ENCODE results near the gene RELCH. TPM values are rescaled to one million over a fixed set of nuclear protein-coding genes. Genes with fewer than 3 reads are reported as not detected.

The RELCH gene
- total and polyA plus RNA-seq, 8 donors: 4.9 to 85.9 (median 35.8) TPM

- Histone ChIP-seq H3K4me3 (no peak overlapping the region), H3K36me3 (no peaks in the 10 kb centered on the region), H3K27ac (no peak overlapping the region), H3K9me3 (no peaks in the 10 kb centered on the region), H3K4me1 (peaks cover 0 to 34% (median 17%) of the 10 kb centered on the region in 4 donors), H3K27me3 (no peaks in the 10 kb centered on the region)
- no peak for TF ChIP-seq POLR2A (IDR thresholded peaks at IDR 0.05)
- no peak for TF ChIP-seq POLR2AphosphoS5 (IDR thresholded peaks at IDR 0.05)
- TF ChIP-seq, protein P1, sequence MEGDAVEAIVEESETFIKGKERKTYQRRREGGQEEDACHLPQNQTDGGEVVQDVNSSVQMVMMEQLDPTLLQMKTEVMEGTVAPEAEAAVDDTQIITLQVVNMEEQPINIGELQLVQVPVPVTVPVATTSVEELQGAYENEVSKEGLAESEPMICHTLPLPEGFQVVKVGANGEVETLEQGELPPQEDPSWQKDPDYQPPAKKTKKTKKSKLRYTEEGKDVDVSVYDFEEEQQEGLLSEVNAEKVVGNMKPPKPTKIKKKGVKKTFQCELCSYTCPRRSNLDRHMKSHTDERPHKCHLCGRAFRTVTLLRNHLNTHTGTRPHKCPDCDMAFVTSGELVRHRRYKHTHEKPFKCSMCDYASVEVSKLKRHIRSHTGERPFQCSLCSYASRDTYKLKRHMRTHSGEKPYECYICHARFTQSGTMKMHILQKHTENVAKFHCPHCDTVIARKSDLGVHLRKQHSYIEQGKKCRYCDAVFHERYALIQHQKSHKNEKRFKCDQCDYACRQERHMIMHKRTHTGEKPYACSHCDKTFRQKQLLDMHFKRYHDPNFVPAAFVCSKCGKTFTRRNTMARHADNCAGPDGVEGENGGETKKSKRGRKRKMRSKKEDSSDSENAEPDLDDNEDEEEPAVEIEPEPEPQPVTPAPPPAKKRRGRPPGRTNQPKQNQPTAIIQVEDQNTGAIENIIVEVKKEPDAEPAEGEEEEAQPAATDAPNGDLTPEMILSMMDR (IDR thresholded peaks at IDR 0.05): no peak
- no peak for TF ChIP-seq EP300 (IDR thresholded peaks at IDR 0.05)
- intact Hi-C loops (cut with DNase I; ENCODE audit: low total_unique reads): loop anchor here (10.0 kb wide), 1 partner anchor 73 kb away; no protein-coding TSS in a partner anchor
- WGBS, 5 donors: 78 to 87% (median 80%) methylated on average over 3 of the region's 3 CpGs
- no peak for DNase-seq
These were observed 4.8 kb upstream of the RELCH start for GRCh38 chr18:62182220-62182619.

DNA sequence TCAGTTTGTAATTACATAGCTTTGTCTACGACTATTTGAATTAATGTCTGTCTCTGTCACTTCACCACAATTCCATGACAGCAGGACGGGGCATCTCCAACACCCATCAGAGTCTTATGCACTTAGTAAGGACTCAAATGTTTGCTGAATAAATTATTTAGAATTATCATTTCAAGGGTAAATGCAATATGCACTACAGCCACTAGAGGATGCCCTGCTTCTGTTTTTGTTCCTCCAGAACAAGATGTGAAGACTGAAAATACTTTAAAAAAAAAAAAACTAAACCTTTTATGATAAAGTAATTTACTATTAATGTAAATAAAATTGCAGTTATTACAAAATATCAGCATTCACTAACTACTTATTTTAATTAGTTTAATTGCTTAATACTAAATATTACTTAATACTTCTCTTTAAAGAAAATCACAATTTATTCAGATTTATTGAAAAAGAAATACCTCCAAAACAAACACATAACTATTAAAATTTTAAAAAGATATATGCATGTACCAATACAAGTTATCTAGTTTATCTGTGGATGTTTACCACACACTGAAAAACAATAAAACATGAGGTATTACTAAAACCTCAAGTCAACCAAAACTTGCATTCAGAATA, 3.4 kb upstream of the RELCH start:
- Histone ChIP-seq H3K27me3 (no peaks in the 10 kb centered on the region), H3K4me1 (peaks cover 5 to 43% (median 27%) of the 10 kb centered on the region in 4 donors), H3K27ac (no peak overlapping the region), H3K9me3 (no peaks in the 10 kb centered on the region), H3K36me3 (no peaks in the 10 kb centered on the region), H3K4me3 (no peak overlapping the region)
- WGBS, 5 donors: 0 to 7% (median 3%) methylated on average over 2 of the region's 2 CpGs
- DNase-seq: peak in 1 of 2 donors; percentile 80
- intact Hi-C loops (cut with DNase I; ENCODE audit: low total_unique reads): loop anchor here (10.0 kb wide), 1 partner anchor 71 kb away; no protein-coding TSS in a partner anchor
- TF ChIP-seq POLR2AphosphoS5 (IDR thresholded peaks at IDR 0.05): no peak
- TF ChIP-seq, protein P1 (IDR thresholded peaks at IDR 0.05): peak in 5 of 7 experiments; percentile 86 to 96 (median 95)

DNA sequence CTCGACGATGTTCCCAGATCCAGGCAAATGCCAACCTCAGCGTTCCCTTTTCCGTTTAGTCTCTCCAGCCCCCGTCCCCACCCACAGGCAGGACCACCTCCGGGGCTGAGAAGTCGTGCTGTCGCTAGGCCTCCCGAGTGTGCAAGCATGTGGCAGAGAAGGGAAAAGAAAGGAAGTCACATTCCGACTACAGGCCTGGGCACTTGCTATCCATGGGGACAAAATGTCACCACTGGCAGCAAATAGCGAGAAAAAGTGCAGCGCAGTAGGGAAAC, 619 bp upstream of the RELCH start:
- no peaks in the 10 kb centered on the region for H3K36me3 ChIP-seq
- H3K4me1 ChIP-seq: peaks cover 10 to 68% (median 50%) of the 10 kb centered on the region in 4 donors
- DNase-seq: no peak
- WGBS, 5 donors: 0 to 1% (median 0%) methylated on average over 12 of the region's 12 CpGs
- intact Hi-C loops (cut with DNase I; ENCODE audit: low total_unique reads): loop anchor here (10.0 kb wide), 1 partner anchor 68 kb away; no protein-coding TSS in a partner anchor
- TF ChIP-seq POLR2AphosphoS5 (IDR thresholded peaks at IDR 0.05) (no peak), EP300 (IDR thresholded peaks at IDR 0.05) (no peak), POLR2A (IDR thresholded peaks at IDR 0.05) (no peak)
- TF ChIP-seq, protein P1 (IDR thresholded peaks at IDR 0.05): no peak
- no peaks in the 10 kb centered on the region for H3K9me3 ChIP-seq
- H3K27ac ChIP-seq: peak overlapping the region; percentile 85 to 96 (median 88)
- H3K4me3 ChIP-seq: peak overlapping the region; percentile 85 to 100 (median 97)
- no peaks in the 10 kb centered on the region for H3K27me3 ChIP-seq

DNA sequence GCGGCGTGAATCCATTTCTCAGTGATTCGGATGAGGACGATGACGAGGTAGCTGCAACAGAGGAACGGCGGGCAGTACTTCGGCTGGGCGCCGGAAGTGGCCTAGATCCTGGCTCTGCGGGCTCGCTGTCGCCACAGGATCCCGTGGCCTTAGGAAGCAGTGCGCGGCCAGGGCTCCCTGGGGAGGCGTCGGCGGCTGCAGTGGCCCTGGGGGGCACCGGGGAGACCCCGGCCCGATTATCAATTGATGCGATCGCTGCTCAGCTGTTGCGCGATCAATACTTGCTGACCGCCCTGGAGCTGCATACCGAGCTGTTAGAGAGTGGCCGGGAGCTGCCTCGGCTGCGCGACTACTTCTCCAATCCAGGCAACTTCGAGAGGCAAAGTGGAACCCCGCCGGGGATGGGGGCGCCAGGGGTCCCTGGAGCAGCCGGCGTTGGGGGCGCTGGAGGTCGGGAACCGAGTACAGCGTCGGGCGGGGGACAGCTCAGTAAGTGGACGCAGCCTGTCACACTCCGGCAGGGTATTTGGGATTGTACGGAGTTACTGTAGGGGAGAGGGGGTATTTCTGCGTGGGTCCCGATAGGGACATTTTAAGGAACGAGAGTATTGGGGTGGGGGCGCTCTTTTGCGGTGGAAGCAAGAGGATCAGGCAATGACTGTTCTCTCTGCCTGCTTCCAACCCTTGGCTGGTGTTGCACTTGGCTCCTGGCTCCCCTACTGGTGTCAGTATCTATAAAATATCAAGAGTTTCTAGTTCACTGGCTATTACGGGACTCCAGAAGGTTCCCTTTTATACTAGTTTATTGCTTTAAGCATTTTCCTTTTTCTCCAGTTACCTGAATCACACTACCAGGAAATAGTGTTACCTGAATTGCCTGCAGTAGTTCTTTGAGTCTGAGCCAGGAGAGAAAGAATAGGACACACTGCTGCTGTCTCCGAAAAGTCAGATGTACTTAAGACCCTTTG, 772 bp downstream of the RELCH start:
- Histone ChIP-seq H3K27me3 (no peaks in the 10 kb centered on the region), H3K9me3 (no peaks in the 10 kb centered on the region), H3K4me3 (peak overlapping the region; percentile 85 to 100 (median 97)), H3K4me1 (peaks cover 10 to 76% (median 50%) of the 10 kb centered on the region in 4 donors), H3K36me3 (no peaks in the 10 kb centered on the region), H3K27ac (peak overlapping the region; percentile 81 to 96 (median 86))
- peak; percentile 26 to 54 for DNase-seq
- intact Hi-C loops (cut with DNase I; ENCODE audit: low total_unique reads): loop anchor here (10.0 kb wide), 1 partner anchor 67 kb away; no protein-coding TSS in a partner anchor
- TF ChIP-seq, protein P1 (IDR thresholded peaks at IDR 0.05): peak in 1 of 7 experiments; percentile 3
- TF ChIP-seq POLR2A (IDR thresholded peaks at IDR 0.05) (no peak), EP300 (IDR thresholded peaks at IDR 0.05) (no peak)
- WGBS, 5 donors: 0 to 1% (median 1%) methylated on average over 29 to 54 of the region's 54 CpGs

Measured in stomach (tissue), 9 donors.